ENCODE data around the gene GPR35.

The GPR35 gene

DNA sequence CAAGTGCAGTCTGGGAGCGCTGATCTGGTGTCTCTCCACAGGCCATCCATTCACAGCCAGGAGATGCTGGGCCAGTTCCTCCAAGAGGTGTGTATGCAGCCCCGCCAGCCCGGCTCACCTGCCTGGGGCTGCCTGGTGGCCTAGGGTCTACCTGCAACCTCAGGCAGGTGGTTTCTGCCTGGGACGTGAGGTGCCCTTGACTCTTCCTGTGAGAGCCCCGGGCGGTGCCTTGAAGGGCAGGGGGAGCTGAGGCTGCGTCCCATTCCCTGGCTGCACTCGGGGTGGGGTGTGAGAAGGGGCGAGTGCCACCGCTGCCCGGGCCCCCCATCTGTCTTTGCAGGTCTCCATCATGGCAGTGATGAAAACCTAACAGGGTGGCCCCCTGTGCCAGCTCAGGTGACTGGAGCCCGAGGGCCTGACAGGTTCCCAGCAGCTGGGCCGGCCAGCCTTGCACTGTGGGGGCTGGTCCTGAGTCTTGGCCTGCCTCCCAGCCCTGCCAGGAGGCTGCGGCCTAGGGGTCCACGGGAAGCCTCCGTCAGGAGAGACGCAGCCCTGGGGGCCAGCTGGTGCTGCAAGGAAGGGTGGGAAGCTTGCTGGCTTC, 26.9 kb upstream of the GPR35 start:
- peak in 10 of 42 donors; percentile 1 to 37 (median 10) for DNase-seq
- intact Hi-C loops (cut with DNase I), result no loop called here

DNA sequence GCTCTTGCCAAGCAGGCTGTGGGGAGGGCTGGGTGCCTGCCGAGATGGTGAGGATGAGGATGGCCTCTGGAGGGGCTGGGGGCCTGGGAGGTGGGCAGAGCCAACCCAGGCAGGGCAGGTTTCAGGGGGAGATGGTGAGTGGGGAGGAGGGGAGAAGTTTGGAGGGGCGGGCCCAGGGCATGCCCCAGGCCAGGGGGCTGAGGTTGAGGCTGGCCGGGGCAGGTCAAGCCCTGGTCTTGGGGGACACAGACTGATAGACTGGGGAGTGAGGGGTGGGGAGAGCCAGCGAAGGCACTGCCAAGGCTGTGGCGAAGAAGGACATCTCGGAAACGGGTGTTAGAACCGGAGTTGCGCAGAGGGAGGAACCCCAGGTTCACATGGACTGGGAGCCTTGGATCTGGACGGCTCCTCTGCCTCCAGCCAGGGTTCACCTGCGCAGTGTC, 26.1 kb upstream of the GPR35 start:
- intact Hi-C loops (cut with DNase I), result no loop called here
- peak in 6 of 42 donors; percentile 0 to 36 (median 4) for DNase-seq

DNA sequence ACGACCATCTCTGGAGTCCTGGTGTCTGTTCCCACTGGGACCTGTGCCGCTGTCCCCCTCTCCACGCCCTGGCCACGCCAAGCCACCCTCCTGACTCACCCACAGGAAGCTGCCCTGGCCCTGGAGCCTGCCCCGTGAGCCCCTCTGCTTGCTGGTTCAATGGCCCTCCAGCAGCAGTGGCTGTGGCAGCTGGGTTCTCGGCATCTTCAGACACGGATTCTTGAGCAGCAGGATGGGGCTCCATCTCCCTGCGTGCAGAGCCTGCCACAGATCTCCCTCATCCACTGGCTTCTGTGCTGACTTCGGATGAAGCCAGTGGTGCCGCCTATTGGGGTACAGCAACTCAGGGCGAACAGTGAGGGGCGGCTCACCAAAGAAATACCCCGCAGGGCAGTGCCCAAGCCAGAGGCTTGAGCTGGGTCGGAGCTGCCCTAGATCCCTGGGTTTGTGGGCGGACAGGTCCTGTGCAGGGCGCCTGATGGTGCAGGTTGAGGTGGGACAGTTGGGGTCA, 24.8 kb upstream of the GPR35 start:
- DNase-seq, result peak in 8 of 42 donors; percentile 0 to 29 (median 17)
- intact Hi-C loops (cut with DNase I), result no loop called here

GRCh38 chr2:240601061-240601830, 24.0 kb upstream of the GPR35 start:
- DNase-seq, result peak in 5 of 42 donors; percentile 2 to 34 (median 29)

DNA sequence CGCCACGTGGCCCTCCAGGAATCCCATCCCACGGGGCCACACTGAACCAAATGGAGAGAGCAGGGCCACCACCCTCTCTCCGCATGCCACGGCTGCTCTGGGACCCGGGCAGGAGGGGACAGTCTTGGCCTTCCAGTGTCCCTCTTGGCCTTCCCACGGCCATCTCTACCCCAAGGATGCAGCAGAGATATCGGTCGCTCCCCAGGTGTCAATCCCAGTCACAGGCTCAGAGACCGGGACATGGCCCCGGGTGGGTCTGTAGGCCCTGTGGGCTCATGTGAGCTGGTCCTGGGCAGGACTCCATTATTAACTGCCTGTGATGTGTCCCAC, 23.5 kb upstream of the GPR35 start:
- peak in 7 of 42 donors; percentile 1 to 41 (median 5) for DNase-seq
- intact Hi-C loops (cut with DNase I), result no loop called here

More at GRCh38 chr2:240601061-240601830, 24.0 kb upstream of the GPR35 start:
- intact Hi-C loops (cut with DNase I), result no loop called here

GRCh38 chr2:240602266-240603050, 22.8 kb upstream of the GPR35 start:
- intact Hi-C loops (cut with DNase I), result no loop called here
- peak in 7 of 42 donors; percentile 1 to 37 (median 15) for DNase-seq

- DNase-seq, result peak in 7 of 42 donors; percentile 1 to 34 (median 14)
- intact Hi-C loops (cut with DNase I), result no loop called here
Measured at GRCh38 chr2:240603081-240603835, 22.0 kb upstream of the GPR35 start.

DNA sequence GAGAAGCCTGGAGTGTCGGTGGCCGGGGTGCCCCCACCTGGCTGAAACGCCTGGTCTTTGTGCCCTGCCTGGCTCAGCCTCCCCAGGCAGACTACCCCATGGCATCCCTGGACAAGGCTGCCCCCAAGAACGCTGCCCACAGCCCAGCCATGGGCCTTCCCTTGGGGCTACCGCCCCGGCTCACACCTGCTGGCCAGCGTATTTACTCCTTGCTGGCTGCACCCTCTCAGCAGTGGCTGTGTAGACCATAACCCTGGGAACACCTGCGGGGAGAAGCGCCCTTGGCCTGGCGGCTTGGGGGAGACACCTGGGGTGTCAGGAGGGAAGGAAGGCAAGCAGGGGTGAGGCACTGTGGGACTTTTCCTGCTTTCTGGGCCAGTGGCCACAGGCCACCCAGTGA, 21.4 kb upstream of the GPR35 start:
- peak in 7 of 42 donors; percentile 1 to 35 (median 14) for DNase-seq
- intact Hi-C loops (cut with DNase I), result no loop called here

DNA sequence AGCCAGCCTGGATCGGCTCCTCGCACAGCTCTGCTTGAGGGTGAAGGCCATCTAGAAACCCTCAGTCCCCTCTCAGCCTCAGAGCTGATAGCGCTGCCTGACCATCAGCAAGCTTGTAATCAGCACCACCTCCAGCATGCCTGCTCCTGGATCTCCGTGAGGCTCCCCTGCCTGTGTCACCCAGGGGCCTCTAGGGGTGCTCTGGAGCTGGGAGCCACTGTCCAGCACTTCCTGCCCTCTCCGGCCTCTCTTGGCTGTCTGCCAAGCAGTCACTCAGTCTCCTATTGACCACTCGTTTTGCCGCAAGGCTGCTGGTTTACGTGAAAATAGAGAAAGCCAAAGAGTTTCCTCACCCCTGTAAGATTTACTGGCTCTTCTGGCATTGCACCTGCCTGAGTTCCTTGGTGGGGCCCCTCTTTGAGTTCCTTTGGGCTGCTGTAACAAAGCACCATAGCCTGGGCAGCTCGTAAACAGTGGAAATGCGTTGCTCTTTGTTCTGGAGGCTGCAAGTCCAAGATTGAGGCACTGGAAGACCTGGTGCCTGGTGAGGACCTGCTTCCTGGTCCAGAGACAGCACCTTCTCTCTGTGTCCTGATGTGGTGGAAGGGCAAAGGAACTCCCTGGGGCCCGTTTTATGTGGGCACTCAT, 20.9 kb upstream of the GPR35 start:
- peak; percentile 73 to 96 (median 88) for DNase-seq
- intact Hi-C loops (cut with DNase I), result no loop called here

DNA sequence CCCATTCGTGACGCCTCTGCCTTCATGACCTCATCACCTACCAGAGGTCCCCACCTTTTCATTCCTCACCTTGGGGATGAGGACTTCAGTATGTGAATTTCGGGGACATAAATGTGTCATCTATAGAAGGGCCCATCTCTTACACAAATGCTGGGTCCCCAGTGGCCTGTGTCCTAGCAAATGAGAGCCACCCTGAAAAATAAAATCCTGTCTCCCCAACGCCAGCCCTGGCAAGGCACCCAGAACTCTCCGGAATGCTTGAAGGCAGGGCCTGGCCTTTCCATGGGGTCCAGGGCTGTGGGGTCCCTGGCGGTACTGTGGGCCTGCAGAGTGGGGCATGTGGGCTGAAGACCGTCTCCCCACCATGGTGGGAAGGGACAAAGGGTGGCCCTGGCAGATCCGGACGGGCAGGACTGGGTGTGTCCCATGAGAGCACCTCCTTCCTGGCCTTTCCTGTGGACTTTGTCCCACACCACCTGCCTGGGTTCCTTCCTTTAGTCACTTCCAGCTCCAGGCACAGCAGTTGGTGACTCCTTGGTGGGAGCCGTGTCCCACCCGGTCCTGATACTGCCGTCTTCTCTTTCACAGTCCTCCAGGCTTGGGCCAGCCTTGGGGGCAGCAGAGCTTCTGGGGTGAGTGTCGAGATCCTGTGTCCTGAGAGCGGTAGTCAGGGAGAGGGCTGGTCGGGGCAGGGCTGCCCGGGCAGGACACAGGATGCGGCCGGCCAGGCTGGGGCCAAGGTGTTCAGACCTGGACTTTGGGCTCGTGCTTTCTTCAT, 20.2 kb upstream of the GPR35 start:
- intact Hi-C loops (cut with DNase I), result no loop called here
- peak in 8 of 42 donors; percentile 2 to 38 (median 14) for DNase-seq

- intact Hi-C loops (cut with DNase I), result no loop called here
Measured at GRCh38 chr2:240605867-240606743, 19.2 kb upstream of the GPR35 start.

GRCh38 chr2:240611601-240612210, 13.6 kb upstream of the GPR35 start:
- peak in 11 of 42 donors; percentile 3 to 38 (median 15) for DNase-seq
- intact Hi-C loops (cut with DNase I), result no loop called here

More at GRCh38 chr2:240605867-240606743, 19.2 kb upstream of the GPR35 start:
- peak in 7 of 42 donors; percentile 0 to 26 (median 4) for DNase-seq

GRCh38 chr2:240613781-240614180, 11.5 kb upstream of the GPR35 start:
- intact Hi-C loops (cut with DNase I), result no loop called here

DNA sequence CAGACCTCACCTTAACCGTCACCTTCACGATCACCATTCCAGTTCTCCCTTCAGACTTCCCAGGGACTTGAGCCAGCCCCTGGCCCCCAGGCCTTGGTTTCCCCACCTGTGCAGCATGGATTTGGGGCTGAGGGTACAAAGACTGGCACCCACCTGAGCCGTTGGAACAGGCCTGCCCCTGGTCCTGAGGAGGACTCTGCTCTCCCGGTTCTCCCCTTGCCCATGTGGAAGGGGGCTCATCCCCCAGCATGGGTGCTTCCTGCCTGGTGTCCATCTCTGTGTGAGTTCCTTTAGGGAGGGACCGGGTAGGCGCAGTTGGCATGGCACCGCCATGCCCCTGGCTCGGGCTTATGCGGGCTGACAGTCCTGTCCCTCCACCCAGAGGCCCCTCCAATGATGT, 10.9 kb upstream of the GPR35 start:
- peak in 5 of 42 donors; percentile 1 to 20 (median 6) for DNase-seq
- intact Hi-C loops (cut with DNase I), result no loop called here

More at GRCh38 chr2:240613781-240614180, 11.5 kb upstream of the GPR35 start:
- DNase-seq, result no peak

DNA sequence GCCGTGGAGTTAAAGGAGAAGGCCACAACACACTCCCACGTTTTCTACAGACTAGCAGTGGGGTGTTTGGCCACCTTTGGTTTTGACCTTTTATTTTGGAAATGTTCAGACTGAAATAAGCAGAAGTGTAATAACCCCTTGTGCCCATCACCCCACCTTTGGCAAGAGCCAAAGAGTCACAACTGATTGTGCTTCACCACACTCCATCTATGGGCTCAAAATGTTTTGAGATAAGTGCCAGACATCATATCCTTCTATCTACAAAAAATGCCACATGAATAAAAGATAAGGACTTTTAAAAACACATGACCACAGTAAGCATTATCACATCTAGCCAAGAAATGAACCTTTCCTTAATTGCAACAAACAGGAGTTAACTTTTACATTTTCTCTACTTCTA, 9.9 kb upstream of the GPR35 start:
- intact Hi-C loops (cut with DNase I), result no loop called here
- DNase-seq, result peak in 1 of 42 donors; percentile 1

Data from head of caudate nucleus (tissue), 42 donors.